ENCODE data around the gene IDI1.
"Not testable (repeated sequence)": the region's sequence is repeated elsewhere in the genome, so short reads cannot be mapped to it uniquely, and the experiment has no call there.

IDI1 gene

GRCh38 chr10:1044146-1044545 is 4.8 kb downstream of the IDI1 start:
- no peak for DNase-seq (ENCODE audit: low read depth)
- TF ChIP-seq, protein P1, sequence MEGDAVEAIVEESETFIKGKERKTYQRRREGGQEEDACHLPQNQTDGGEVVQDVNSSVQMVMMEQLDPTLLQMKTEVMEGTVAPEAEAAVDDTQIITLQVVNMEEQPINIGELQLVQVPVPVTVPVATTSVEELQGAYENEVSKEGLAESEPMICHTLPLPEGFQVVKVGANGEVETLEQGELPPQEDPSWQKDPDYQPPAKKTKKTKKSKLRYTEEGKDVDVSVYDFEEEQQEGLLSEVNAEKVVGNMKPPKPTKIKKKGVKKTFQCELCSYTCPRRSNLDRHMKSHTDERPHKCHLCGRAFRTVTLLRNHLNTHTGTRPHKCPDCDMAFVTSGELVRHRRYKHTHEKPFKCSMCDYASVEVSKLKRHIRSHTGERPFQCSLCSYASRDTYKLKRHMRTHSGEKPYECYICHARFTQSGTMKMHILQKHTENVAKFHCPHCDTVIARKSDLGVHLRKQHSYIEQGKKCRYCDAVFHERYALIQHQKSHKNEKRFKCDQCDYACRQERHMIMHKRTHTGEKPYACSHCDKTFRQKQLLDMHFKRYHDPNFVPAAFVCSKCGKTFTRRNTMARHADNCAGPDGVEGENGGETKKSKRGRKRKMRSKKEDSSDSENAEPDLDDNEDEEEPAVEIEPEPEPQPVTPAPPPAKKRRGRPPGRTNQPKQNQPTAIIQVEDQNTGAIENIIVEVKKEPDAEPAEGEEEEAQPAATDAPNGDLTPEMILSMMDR (conservative IDR thresholded peaks at IDR 0.05; ENCODE audit: low read length): no peak
- no peak overlapping the region for H3K4me3 ChIP-seq (ENCODE audit: low read length)

GRCh38 chr10:1043532-1043995 is 5.4 kb downstream of the IDI1 start:
- H3K4me3 ChIP-seq (ENCODE audit: low read length): no peak overlapping the region
- TF ChIP-seq, protein P1 (conservative IDR thresholded peaks at IDR 0.05; ENCODE audit: low read length): no peak
- DNase-seq (ENCODE audit: low read depth): no peak

DNA sequence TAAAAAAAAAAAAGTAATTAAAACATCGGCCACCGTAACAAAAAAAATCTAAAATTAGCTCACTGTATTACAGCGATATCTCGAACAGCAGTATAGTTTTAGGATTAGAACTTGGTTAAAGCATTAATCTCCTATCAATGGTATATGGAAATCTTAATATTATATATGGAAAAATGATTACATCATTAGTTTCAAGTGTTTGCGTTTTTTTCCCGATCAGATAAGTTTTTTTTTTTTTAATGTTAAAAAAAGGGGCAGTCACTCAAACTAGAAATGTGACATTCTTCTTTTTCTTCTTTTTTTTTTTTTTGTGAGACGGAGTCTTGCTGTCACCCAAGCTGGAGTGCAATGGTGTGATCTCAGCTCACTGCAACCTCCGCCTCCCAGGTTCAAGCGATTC is 7.4 kb downstream of the IDI1 start:
- TF ChIP-seq, protein P1 (conservative IDR thresholded peaks at IDR 0.05; ENCODE audit: low read length): no peak
- no peak for DNase-seq (ENCODE audit: low read depth)
- H3K4me3 ChIP-seq (ENCODE audit: low read length): no peak overlapping the region

DNA sequence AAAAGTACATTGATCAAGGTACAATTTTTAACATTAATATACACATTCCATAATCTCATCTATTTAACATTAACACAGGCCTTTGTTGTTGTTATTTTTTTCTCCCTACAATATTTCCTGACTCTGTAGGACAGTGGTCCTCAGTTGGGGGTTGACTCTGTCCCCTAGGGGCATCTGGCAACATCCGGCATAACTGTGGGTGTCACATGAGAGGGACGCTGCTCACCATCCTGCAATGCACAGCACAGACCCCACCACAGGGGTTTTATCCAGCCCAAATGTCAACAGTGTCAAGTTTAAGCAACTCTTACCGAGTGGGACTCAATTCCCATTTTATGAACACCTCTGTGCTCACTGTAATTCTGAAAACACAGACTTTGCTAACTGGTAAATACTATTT is 8.8 kb downstream of the IDI1 start:
- H3K4me3 ChIP-seq (ENCODE audit: low read length): no peak overlapping the region
- TF ChIP-seq, protein P1 (conservative IDR thresholded peaks at IDR 0.05; ENCODE audit: low read length): no peak
- no peak for DNase-seq (ENCODE audit: low read depth)

GRCh38 chr10:1038769-1039168 is 10.2 kb downstream of the IDI1 start:
- DNase-seq (ENCODE audit: low read depth); H3K4me3 ChIP-seq (ENCODE audit: low read length): not testable (repeated sequence)

GRCh38 chr10:1037098-1037497 is 11.8 kb downstream of the IDI1 start:
- no peak for DNase-seq (ENCODE audit: low read depth)
- no peak overlapping the region for H3K4me3 ChIP-seq (ENCODE audit: low read length)
- TF ChIP-seq, protein P1 (conservative IDR thresholded peaks at IDR 0.05; ENCODE audit: low read length): no peak

- no peak overlapping the region for H3K4me3 ChIP-seq (ENCODE audit: low read length)
- no peak for DNase-seq (ENCODE audit: low read depth)
- TF ChIP-seq, protein P1 (conservative IDR thresholded peaks at IDR 0.05; ENCODE audit: low read length): no peak
Measured at GRCh38 chr10:1036341-1036791, 12.6 kb downstream of the IDI1 start.

- TF ChIP-seq, protein P1 (conservative IDR thresholded peaks at IDR 0.05; ENCODE audit: low read length): no peak
- H3K4me3 ChIP-seq (ENCODE audit: low read length): no peak overlapping the region
- DNase-seq (ENCODE audit: low read depth): no peak
Measured at GRCh38 chr10:1035201-1035600, 13.7 kb downstream of the IDI1 start.
